ENCODE data around the gene DAAM1.

DAAM1 gene

GRCh38 chr14:59197695-59198262 lies 9.3 kb downstream of the DAAM1 start:
- no peak overlapping the region for H3K4me3 ChIP-seq (ENCODE audit: low read depth, low read length)
- TF ChIP-seq CTCF (IDR thresholded peaks at IDR 0.05; ENCODE audit: low read depth, low read length), result no peak

GRCh38 chr14:59199205-59199604 lies 10.7 kb downstream of the DAAM1 start:
- TF ChIP-seq CTCF (IDR thresholded peaks at IDR 0.05; ENCODE audit: low read depth, low read length), result no peak
- H3K4me3 ChIP-seq (ENCODE audit: low read depth, low read length), result no peak overlapping the region

- no peak for TF ChIP-seq CTCF (IDR thresholded peaks at IDR 0.05; ENCODE audit: low read depth, low read length)
- H3K4me3 ChIP-seq (ENCODE audit: low read depth, low read length), result no peak overlapping the region
Observed at GRCh38 chr14:59199614-59200013, 11.1 kb downstream of the DAAM1 start.

GRCh38 chr14:59200195-59200594 lies 11.7 kb downstream of the DAAM1 start:
- no peak for TF ChIP-seq CTCF (IDR thresholded peaks at IDR 0.05; ENCODE audit: low read depth, low read length)
- no peak overlapping the region for H3K4me3 ChIP-seq (ENCODE audit: low read depth, low read length)

GRCh38 chr14:59202031-59202430 lies 13.6 kb downstream of the DAAM1 start:
- no peak for TF ChIP-seq CTCF (IDR thresholded peaks at IDR 0.05; ENCODE audit: low read depth, low read length)
- H3K4me3 ChIP-seq (ENCODE audit: low read depth, low read length), result no peak overlapping the region

GRCh38 chr14:59204305-59204704 lies 15.8 kb downstream of the DAAM1 start:
- no peak overlapping the region for H3K4me3 ChIP-seq (ENCODE audit: low read depth, low read length)
- no peak for TF ChIP-seq CTCF (IDR thresholded peaks at IDR 0.05; ENCODE audit: low read depth, low read length)

- no peak for TF ChIP-seq CTCF (IDR thresholded peaks at IDR 0.05; ENCODE audit: low read depth, low read length)
- H3K4me3 ChIP-seq (ENCODE audit: low read depth, low read length), result no peak overlapping the region
Observed at GRCh38 chr14:59206892-59207291, 18.4 kb downstream of the DAAM1 start.

Measured in WI38 (cell line).